ENCODE results near the gene PEX14.

Gene PEX14

GRCh38 chr1:10639011-10639774 is 164.4 kb downstream of the PEX14 start:
- DNase-seq (ENCODE audit: extremely low read depth, low read depth), result no peak
- no peak overlapping the region for H3K4me3 ChIP-seq (replicated peaks; ENCODE audit: low read depth, low read length)
- TF ChIP-seq CTCF (IDR thresholded peaks at IDR 0.05; ENCODE audit: low read depth, low read length, missing control alignments), result no peak

- H3K4me3 ChIP-seq (replicated peaks; ENCODE audit: low read depth, low read length), result no peak overlapping the region
- TF ChIP-seq CTCF (IDR thresholded peaks at IDR 0.05; ENCODE audit: low read depth, low read length, missing control alignments), result no peak
- no peak for DNase-seq (ENCODE audit: extremely low read depth, low read depth)
Observed at GRCh38 chr1:10639775-10640578, 165.2 kb downstream of the PEX14 start.

GRCh38 chr1:10640843-10641553 is 166.2 kb downstream of the PEX14 start:
- no peak for DNase-seq (ENCODE audit: extremely low read depth, low read depth)
- TF ChIP-seq CTCF (IDR thresholded peaks at IDR 0.05; ENCODE audit: low read depth, low read length, missing control alignments), result no peak
- no peak overlapping the region for H3K4me3 ChIP-seq (replicated peaks; ENCODE audit: low read depth, low read length)

- DNase-seq (ENCODE audit: extremely low read depth, low read depth), result no peak
- TF ChIP-seq CTCF (IDR thresholded peaks at IDR 0.05; ENCODE audit: low read depth, low read length, missing control alignments), result no peak
- H3K4me3 ChIP-seq (replicated peaks; ENCODE audit: low read depth, low read length), result no peak overlapping the region
Observed at GRCh38 chr1:10641976-10642375, 167.2 kb downstream of the PEX14 start.

GRCh38 chr1:10642403-10643080 is 167.8 kb downstream of the PEX14 start:
- no peak for DNase-seq (ENCODE audit: extremely low read depth, low read depth)
- TF ChIP-seq CTCF (IDR thresholded peaks at IDR 0.05; ENCODE audit: low read depth, low read length, missing control alignments), result no peak
- H3K4me3 ChIP-seq (replicated peaks; ENCODE audit: low read depth, low read length), result no peak overlapping the region

- DNase-seq (ENCODE audit: extremely low read depth, low read depth), result no peak
- no peak overlapping the region for H3K4me3 ChIP-seq (replicated peaks; ENCODE audit: low read depth, low read length)
Observed at GRCh38 chr1:10643607-10644306, 169.0 kb downstream of the PEX14 start.

More at GRCh38 chr1:10643607-10644306, 169.0 kb downstream of the PEX14 start:
- TF ChIP-seq CTCF (IDR thresholded peaks at IDR 0.05; ENCODE audit: low read depth, low read length, missing control alignments), result no peak
